Measurements from ENCODE around the gene PLS1.

DNA sequence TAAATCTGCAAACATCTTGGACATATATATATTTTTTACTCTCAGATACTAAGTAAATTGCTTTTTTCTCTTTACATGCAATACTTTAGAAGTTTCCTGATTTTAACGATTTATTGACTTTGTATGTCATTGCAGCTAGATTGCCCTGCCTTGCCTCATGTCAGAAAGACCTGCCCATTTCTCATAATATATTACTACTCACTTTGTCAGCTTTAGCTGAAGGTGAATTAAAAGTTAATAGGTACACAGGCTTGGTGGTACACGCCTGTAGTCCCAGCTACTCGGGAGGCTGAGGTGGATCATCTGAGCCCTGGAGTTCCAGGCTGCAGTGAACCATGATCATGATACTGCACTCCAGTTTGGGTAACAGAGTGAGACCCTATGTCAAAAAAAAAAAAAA lies 52.8 kb downstream of the PLS1 start:
- TF ChIP-seq, protein P1, sequence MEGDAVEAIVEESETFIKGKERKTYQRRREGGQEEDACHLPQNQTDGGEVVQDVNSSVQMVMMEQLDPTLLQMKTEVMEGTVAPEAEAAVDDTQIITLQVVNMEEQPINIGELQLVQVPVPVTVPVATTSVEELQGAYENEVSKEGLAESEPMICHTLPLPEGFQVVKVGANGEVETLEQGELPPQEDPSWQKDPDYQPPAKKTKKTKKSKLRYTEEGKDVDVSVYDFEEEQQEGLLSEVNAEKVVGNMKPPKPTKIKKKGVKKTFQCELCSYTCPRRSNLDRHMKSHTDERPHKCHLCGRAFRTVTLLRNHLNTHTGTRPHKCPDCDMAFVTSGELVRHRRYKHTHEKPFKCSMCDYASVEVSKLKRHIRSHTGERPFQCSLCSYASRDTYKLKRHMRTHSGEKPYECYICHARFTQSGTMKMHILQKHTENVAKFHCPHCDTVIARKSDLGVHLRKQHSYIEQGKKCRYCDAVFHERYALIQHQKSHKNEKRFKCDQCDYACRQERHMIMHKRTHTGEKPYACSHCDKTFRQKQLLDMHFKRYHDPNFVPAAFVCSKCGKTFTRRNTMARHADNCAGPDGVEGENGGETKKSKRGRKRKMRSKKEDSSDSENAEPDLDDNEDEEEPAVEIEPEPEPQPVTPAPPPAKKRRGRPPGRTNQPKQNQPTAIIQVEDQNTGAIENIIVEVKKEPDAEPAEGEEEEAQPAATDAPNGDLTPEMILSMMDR (IDR thresholded peaks at IDR 0.05; ENCODE audit: low read length) = no peak
- TF ChIP-seq EZH2 (IDR thresholded peaks at IDR 0.05; ENCODE audit: borderline replicate concordance, low read length) = no peak
